Astrocyte (in vitro differentiated cells and primary cell): ENCODE results near the gene UBAC1. TPM values are rescaled to one million over a fixed set of nuclear protein-coding genes. Genes with fewer than 3 reads are reported as not detected.

Experiments used
- DNase-seq: peaks from one replicate; pipeline ENCODE4 v3.0.0-alpha.2; 2010; ENCODE audit warnings: low read depth
- FAIRE-seq: peaks from 2 replicates; lab custom pipeline; 2011; peaks lifted over from hg19 to GRCh38; lab: Jason Lieb, UNC
- H2AFZ ChIP-seq: 2 replicates; pipeline ENCODE4 v1.6.0; 2012; ENCODE audit warnings: low read depth, low read length, inconsistent platforms
- H3K27ac ChIP-seq: 2 replicates; pipeline ENCODE4 v1.5.1; 2011; ENCODE audit warnings: low read depth, low read length, inconsistent platforms
- H3K27me3 ChIP-seq: 2 replicates; pipeline ENCODE4 v1.6.0; 2011; ENCODE audit warnings: low read length, inconsistent platforms; ENCODE audit not compliant: insufficient read depth
- H3K36me3 ChIP-seq: 2 replicates; pipeline ENCODE4 v1.5.1; 2011; ENCODE audit warnings: low read length, inconsistent platforms; ENCODE audit not compliant: insufficient read depth
- H3K4me1 ChIP-seq: 2 replicates; pipeline ENCODE4 v1.5.1; 2011; ENCODE audit warnings: low read length, inconsistent platforms; ENCODE audit not compliant: insufficient read depth
- H3K4me2 ChIP-seq: 2 replicates; pipeline ENCODE4 v1.6.0; 2012; ENCODE audit warnings: low read length, inconsistent platforms
- H3K4me3 ChIP-seq: 2 replicates; pipeline ENCODE4 v1.5.1; 2011; ENCODE audit warnings: low read depth, mild to moderate bottlenecking, low read length, inconsistent platforms; ENCODE audit not compliant: insufficient read depth
- H3K79me2 ChIP-seq: 2 replicates; pipeline ENCODE4 v1.6.0; 2012; ENCODE audit warnings: mild to moderate bottlenecking, low read length, inconsistent platforms; ENCODE audit not compliant: insufficient read depth
- H3K9ac ChIP-seq: 2 replicates; pipeline ENCODE4 v1.6.0; 2012; ENCODE audit warnings: mild to moderate bottlenecking, low read length, inconsistent platforms
- H3K9me3 ChIP-seq: 2 replicates; pipeline ENCODE4 v1.5.1; 2012; ENCODE audit warnings: low read depth, mild to moderate bottlenecking, low read length, inconsistent platforms; ENCODE audit not compliant: insufficient read depth
- H4K20me1 ChIP-seq: 2 replicates; pipeline ENCODE4 v1.6.0; 2012; ENCODE audit warnings: low read length, inconsistent platforms; ENCODE audit not compliant: insufficient read depth
- H3K27ac Mint-ChIP-seq: one replicate; pipeline ENCODE4 v1.8.0; 2021; ENCODE audit warnings: mild to moderate bottlenecking, mixed read lengths; ENCODE audit not compliant: unreplicated experiment
- H3K27me3 Mint-ChIP-seq: one replicate; pipeline ENCODE4 v1.8.0; 2021; ENCODE audit warnings: low read depth, mixed read lengths; ENCODE audit not compliant: unreplicated experiment
- H3K36me3 Mint-ChIP-seq: one replicate; pipeline ENCODE4 v1.8.0; 2021; ENCODE audit warnings: low read depth, mixed read lengths; ENCODE audit not compliant: unreplicated experiment
- H3K4me1 Mint-ChIP-seq: one replicate; pipeline ENCODE4 v1.8.0; 2021; ENCODE audit warnings: low read depth, mixed read lengths; ENCODE audit not compliant: unreplicated experiment
- H3K4me3 Mint-ChIP-seq: one replicate; pipeline ENCODE4 v1.8.0; 2021; ENCODE audit warnings: mild to moderate bottlenecking, moderate library complexity, mixed read lengths; ENCODE audit not compliant: unreplicated experiment
- H3K9me3 Mint-ChIP-seq: one replicate; pipeline ENCODE4 v1.8.0; 2021; ENCODE audit warnings: mild to moderate bottlenecking, mixed read lengths; ENCODE audit not compliant: unreplicated experiment
- EZH2 ChIP-seq: IDR thresholded peaks from 2 replicates; pipeline ENCODE4 v1.6.1; 2012; ENCODE audit warnings: mild to moderate bottlenecking, low read length, inconsistent platforms; ENCODE audit not compliant: insufficient read depth
- total RNA-seq: library from RNA; stranded (reverse); gene quantifications from 2 replicates; pipeline ENCODE4 v1.2.1, GENCODE V29; 2021
- TF ChIP-seq, protein P1 (sequence below): IDR thresholded peaks from 2 replicates; pipeline ENCODE4 v1.5.1; 2011; ENCODE audit warnings: low read depth, mild to moderate bottlenecking, inconsistent platforms, low read length, moderate library complexity; ENCODE audit not compliant: insufficient read depth

UBAC1 gene
- total RNA-seq, 1 donor from 2014 or later, result 31.8 TPM

DNA sequence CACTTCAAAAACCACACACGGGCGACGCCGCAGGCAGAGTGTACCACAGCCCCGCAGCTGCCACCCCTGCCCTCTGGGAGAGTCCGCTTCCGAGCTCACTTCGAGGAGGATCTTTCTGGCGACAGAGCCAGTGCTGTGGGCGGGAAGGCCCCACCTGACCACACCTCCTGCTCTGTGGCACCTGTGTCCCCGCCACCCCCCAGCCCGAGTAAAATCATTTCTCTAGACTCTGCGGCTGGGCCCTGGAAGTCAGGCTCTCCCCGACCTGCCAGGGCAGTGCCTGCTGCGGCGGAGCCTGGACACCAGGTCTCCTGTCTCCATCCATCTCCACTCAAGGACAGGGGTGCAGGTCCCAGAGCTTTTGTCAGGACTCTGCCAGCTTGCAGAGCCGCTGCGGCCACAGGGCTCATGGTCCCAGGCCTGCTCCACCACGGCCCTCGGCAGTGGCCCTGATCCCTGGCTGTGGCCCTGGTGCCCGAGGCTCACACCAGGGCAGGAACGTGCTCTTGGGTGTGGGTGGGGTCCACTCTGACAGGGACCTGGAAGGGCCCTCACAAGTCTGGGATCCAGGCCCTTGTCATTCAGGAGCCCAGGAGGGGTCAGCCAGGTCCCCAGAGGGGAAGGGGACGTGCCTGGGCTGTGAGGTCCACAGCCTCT lies 33.0 kb downstream of the UBAC1 start:
- H3K27ac Mint-ChIP-seq, result no peak overlapping the region
- FAIRE-seq, result no peak
- H3K27me3 ChIP-seq, result no peaks in the 10 kb centered on the region
- H3K36me3 Mint-ChIP-seq, result peaks cover 14% of the 10 kb centered on the region
- H3K27ac ChIP-seq, result no peak overlapping the region
- no peak overlapping the region for H2AFZ ChIP-seq
- no peaks in the 10 kb centered on the region for H3K36me3 ChIP-seq
- H3K4me2 ChIP-seq, result no peak overlapping the region
- peak overlapping the region; percentile 20 for H3K4me3 Mint-ChIP-seq
- peaks cover 16% of the 10 kb centered on the region for H3K4me1 ChIP-seq
- H3K27me3 Mint-ChIP-seq, result peaks cover 5% of the 10 kb centered on the region
- H3K4me3 ChIP-seq, result no peak overlapping the region
- H3K79me2 ChIP-seq, result no peaks in the 10 kb centered on the region
- no peak overlapping the region for H3K9ac ChIP-seq
- no peak for DNase-seq
- no peaks in the 10 kb centered on the region for H3K9me3 ChIP-seq
- no peaks in the 10 kb centered on the region for H3K4me1 Mint-ChIP-seq
- no peaks in the 10 kb centered on the region for H3K9me3 Mint-ChIP-seq
- peaks cover 17% of the 10 kb centered on the region for H4K20me1 ChIP-seq
- TF ChIP-seq, protein P1, sequence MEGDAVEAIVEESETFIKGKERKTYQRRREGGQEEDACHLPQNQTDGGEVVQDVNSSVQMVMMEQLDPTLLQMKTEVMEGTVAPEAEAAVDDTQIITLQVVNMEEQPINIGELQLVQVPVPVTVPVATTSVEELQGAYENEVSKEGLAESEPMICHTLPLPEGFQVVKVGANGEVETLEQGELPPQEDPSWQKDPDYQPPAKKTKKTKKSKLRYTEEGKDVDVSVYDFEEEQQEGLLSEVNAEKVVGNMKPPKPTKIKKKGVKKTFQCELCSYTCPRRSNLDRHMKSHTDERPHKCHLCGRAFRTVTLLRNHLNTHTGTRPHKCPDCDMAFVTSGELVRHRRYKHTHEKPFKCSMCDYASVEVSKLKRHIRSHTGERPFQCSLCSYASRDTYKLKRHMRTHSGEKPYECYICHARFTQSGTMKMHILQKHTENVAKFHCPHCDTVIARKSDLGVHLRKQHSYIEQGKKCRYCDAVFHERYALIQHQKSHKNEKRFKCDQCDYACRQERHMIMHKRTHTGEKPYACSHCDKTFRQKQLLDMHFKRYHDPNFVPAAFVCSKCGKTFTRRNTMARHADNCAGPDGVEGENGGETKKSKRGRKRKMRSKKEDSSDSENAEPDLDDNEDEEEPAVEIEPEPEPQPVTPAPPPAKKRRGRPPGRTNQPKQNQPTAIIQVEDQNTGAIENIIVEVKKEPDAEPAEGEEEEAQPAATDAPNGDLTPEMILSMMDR, result no peak
- TF ChIP-seq EZH2, result no peak

DNA sequence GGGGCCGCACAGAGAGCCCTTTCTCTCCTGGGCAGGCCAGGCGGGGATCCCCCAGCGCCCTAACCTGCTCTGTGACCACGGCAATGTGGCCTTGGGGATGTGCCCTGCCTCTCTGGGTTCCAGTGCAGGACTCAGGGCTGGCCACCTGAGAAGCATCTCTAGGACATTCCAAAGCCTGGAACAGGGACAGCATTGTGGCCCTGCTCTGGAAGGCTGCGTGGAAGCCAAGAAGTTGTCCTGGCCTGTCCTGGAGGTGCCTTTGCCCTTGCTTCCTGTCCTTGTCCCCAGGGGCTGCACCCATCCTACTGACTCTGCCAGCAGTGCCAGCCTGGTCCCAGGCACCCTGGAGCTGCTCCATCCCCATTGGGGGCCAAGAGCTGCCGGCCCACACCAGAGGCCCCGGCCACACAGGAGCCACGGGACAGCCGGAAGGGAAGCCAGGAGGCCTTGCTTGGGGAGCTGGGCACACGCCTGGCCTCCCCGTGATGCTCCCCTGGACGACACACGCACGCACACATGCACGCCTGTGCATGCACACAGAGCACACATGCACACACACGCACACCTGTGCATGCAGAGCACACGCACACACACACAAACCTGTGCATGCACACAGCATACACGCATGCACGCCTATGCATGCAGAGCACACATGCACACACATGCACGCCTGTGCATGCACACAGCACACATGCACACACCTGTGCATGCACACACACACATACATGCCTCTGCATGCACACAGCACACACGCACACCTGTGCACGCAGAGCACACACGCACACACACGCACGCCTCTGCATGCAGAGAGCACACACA lies 33.8 kb downstream of the UBAC1 start:
- H3K27ac Mint-ChIP-seq, result no peak overlapping the region
- no peak overlapping the region for H2AFZ ChIP-seq
- no peaks in the 10 kb centered on the region for H3K4me1 Mint-ChIP-seq
- H3K4me2 ChIP-seq, result peak overlapping the region; percentile 58
- H3K9me3 Mint-ChIP-seq, result no peaks in the 10 kb centered on the region
- DNase-seq (no peak), FAIRE-seq (no peak)
- TF ChIP-seq, protein P1, result no peak
- no peak for TF ChIP-seq EZH2
- H3K27me3 Mint-ChIP-seq, result peaks cover 5% of the 10 kb centered on the region
- no peak overlapping the region for H3K4me3 Mint-ChIP-seq
- no peaks in the 10 kb centered on the region for H3K36me3 ChIP-seq
- H4K20me1 ChIP-seq, result peaks cover 17% of the 10 kb centered on the region
- H3K36me3 Mint-ChIP-seq, result peaks cover 10% of the 10 kb centered on the region
- no peak overlapping the region for H3K4me3 ChIP-seq
- no peak overlapping the region for H3K9ac ChIP-seq
- peaks cover 16% of the 10 kb centered on the region for H3K4me1 ChIP-seq
- no peaks in the 10 kb centered on the region for H3K27me3 ChIP-seq
- no peak overlapping the region for H3K27ac ChIP-seq
- H3K9me3 ChIP-seq, result no peaks in the 10 kb centered on the region
- H3K79me2 ChIP-seq, result no peaks in the 10 kb centered on the region
